Right hindlimb (tissue), 1 donor: ENCODE measurements around the gene UGT2A3.
"Not testable (repeated sequence)": the region's sequence is repeated elsewhere in the genome, so short reads cannot be mapped to it uniquely, and the experiment has no call there.

Experiments
- DNase-seq: peaks from one replicate; pipeline ENCODE4 v3.0.0-alpha.2; 2018

The UGT2A3 gene

DNA sequence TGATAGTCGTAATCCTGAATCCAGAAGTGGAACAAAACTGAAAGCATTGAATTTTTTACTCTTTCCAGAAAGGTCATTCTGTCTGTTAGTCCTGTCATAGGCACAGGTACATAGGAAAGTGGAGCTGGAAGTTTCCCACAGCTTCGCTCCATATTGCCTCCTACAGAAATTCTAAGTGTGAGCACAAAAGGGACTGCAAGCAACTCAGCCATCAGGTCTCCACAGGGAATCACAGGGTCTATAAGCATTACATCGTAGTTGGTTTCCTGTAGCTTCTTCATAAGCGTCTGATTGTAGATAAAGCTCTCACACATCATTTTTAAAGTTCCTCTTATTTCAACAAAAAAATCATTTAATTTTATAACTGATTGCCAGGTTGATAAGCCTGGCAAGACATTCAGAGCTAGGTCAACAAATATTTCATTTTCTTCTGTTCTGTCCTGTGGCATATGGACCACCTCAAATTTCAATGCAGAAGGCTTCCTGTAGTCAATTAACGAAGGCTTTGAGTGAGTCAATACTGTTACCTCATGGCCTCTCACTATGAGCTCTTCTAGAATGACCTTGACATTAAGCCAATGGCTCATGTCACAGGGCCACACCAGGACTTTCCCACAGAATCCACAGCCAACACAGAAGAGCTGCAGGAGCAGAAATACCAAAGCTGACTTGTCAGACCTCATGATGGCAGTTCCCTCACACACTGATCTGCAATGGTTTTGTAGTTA, at the start of gene UGT2A3:
Gene UGT2A3, minus strand, starts transcription at position 727 of the 728 bp plus-strand sequence. Its CDS starts 44 bp downstream, at position 683.
- DNase-seq = no peak

DNA sequence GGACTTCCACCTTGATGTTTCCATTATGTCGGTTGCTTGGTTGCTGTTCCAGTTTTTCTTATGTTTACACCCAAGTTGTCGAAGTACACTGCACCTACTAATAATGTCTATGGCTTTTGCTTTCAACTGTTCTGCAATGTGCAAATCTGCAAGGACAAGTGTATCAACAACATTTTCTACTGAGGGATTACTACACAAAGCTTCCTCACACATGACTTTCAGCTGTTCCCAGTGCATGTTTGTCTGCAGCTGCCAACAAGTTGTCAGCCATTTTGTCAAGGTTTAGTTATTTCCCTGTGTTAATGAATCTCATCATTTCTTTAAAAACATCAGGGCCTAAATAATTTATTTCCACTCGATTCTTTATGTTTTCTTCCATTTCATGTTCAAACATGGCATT, 45.4 kb upstream of the UGT2A3 start:
- no peak for DNase-seq

DNA sequence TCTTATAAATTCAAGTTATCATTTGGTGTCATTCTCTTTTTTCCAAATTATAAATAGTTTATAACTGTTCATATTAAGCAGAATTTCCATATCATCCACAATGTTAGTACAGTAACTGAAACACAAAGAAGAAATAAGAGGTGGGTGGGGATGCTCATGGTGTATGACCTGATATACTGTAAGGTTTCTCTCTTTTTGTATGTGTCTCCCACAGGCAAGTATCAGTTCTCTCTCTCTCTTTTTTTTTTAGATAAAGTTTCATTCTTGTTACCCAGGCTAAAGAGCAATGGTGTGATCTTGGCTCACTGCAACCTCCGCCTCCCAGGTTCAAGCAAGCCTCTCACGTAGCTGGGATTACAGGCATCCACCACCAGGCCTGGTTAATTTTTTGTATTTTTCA, 43.7 kb upstream of the UGT2A3 start:
- DNase-seq = no peak

DNA sequence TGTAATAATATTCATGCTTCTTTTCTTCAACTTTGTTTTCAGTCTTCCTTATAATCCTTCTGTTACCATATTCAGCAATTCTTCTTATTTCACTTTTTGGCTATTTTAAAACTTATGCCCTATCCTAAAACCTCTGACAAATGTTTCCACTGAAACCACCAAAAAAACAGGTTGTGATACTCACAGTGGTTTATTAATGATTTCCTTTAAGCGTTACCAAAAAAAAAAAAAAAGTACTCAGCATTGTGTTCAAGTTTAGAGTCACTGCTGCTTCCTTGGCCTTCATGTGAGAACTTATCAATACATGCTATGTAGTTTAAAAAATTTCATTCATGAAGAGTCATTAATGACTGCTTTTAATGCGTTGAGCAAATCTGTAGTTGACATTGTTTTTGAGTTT, 35.4 kb upstream of the UGT2A3 start:
- DNase-seq = no peak

DNA sequence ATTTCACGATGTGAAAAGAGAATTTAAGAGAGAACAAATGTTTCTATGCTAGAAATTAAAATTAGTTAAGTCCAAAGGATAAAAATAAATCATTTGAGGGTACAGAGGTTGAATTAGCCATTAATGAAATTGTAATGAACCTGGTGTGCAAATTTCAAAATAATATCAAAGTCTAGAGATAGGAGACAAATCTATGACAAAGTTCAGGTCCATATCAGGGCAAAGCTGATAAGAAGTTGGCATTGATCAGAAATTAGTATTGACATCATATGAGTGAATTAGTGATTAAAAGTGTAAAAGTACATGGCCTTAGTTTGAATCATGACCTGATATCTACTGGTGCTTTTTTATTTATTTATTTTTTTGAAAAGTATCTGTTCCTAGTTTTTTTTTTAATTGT, 33.8 kb upstream of the UGT2A3 start:
- DNase-seq = no peak

DNA sequence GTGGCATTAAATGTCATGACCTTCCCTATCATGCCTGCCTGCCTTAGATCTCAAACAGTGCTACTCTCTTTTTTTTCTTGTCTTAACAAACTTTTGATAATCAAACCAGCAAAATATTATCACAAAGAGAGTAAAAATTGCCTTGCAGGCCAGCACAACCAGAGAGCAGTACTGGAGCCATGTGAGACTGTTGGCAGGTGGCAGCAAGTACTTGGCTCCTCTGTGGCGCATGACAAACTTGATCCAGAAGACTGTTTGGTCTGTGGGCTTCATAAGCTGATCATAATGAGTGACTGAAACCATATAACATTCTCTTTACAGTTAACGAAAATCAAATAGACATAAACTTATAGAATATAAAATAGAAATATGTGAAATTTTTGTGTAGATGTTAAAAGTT, 33.3 kb upstream of the UGT2A3 start:
- DNase-seq = no peak

DNA sequence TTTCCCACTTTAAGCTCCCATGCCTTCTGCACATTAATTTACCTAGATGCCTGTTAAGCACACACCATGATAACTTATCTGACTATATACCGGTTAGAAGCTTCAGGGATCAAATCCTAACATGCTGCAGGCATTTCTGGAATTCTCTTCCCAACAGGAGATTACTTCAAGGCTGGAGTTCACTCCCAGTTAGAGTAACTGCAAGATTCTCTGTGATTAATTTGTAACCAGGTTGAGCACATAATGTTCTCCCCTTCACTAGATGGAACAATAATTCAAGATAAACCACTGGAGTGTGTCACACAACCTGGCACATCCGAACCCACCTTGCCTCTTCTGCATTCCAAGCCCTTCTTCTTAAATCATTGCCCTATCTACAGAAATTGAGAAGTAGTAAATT, 11.8 kb upstream of the UGT2A3 start:
- DNase-seq = no peak

DNA sequence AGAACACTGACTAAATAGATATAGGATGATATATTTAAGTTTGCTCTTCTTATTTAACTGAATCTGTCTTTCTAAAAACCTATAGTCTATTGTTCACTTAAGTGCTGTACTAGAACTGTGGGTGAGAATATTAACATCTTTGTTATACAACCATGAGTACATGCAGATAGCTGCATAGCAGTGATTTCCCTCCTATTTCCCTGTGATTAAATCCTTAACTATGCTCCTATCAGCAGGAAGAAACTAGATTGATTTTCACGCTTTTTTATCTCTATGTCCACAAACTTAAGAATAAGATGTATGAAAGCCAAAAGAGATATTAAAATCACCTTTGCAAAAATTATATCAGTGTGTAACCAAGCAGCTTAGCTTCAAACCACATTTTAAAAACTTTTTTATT, 11.3 kb upstream of the UGT2A3 start:
- DNase-seq = no peak

DNA sequence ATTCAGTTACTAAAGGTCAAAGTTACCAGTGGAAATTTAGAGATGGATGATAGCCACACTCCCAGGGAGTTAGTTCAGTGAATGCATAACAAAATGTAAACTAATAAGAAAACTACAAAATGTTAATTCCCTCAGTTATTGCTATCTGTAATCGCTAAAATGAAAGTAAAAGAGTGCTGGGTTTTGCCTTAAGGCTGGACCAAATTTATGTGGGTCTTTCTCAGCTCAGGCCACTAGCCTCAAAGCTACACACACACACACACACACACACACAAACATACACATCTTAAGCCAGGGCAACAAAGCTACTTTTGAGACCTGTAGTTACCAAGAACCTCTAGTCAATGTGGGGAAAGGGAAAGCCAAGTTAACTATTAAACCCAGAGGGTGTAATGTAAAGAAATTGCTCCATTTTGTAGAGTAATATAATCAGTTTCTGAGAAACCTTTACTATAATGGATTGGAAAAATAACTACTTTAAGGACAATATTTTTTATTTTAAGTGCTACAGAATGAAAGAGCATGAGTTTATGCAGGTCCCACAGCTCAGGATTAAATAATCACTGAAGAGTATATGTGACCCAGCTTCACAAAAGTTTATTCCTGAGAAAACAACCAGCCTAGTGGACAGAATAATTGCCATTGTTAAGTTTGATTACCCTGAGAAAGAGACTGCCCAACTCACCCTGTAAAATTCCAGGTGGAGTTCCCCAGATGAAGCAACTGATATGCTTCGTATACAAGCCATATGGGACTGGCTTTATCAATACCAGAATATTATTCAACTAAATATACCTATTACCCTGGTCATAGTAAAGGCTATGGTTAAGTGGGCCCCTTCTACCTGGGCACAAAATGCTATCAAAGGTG, 8.9 kb upstream of the UGT2A3 start:
- DNase-seq = no peak

DNA sequence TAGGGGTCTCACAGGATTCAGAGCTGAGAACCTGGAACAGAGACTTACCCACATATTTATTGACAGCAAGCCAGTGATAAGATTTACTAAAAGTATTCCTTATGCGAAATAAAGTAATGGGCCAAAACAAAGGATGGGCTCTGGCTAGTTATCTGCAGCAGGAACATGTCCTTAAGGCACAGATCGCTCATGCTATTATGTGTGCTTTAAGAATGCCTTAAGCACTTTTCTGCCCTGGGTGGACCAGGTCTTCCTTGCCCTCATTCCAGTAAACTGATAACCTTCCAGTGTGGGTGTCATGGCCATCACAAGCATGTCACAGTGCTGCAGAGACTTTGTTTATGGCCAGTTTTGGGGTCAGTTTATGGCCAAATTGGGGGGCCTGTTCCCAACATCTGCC, 7.5 kb upstream of the UGT2A3 start:
- DNase-seq = not testable (repeated sequence)

DNA sequence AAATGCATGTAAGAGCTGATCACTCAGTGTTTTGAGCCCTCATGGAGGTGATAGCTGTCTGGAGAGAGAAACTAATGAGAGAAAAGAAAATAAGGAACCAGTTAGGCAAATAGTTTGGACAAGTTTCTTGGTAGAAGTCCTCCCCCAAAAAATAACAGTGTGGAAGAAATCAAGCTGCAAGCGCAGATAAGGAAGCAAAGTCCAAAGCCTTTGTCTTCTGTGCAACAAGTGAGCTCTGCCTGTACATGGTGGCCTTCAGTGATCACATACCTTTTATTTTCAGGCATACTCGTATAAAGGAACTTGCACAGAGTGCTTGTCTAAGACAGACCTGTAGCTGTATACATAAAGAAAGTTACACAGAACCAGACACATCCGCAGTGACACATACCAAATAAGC, 2.5 kb upstream of the UGT2A3 start:
- no peak for DNase-seq

DNA sequence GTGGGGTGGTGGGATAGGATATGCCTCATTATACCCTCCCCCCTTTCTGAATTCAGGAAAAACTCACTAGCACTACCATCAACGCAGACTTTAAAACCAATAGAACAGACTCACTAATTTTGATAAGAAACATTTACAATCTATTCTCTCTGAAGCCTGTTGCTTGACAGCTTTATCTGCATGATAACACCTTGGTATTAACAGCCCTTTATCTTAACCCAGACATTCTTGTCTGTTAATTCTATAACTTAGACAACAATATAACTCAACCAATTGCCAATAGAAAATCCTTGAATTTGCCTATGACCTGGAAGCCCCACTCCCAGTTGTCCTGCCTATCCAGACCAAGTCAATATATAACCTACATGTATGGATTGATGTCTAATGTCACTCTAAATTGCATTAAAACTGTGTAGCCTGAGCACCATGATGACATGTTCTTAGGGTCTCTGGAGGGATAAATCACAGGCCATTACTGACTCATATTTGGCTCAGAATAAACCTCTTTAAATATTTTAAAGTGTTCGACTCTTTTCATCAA, 1.5 kb upstream of the UGT2A3 start:
- no peak for DNase-seq

DNA sequence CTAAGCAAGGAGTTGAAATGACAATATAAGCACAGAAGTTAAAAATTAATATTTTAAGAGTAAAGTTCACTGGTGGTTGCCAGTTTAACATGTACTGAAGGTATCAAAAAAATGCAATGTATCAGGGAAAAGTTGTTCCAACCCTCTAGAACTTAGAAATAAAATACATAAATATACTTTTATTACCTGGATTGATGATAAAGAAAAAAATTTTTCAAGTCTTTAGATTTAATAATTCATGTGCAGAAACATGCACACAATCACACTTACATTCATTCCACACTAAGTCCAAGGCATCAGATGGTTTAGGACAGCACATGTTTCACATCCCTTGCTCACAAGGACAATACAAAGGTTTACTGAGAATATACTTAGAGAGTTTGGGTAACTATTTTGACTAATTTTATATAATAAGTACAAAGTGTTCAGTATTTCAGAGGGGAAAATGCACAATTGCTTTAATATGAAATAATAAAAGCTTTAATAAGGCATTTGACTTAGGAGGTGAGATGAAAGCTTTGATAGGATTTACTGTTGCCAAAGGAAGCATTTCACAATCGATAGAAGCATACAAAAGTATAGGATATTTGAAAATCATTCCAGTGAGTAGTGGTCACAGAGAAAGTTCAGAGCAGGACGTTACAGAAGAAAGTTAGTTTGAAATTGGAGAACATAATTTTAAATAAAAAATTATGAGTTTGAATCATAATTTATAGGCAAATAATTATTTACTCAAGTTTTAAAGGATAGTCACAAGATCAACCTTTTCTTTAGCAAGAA, 392 bp upstream of the UGT2A3 start:
- DNase-seq = no peak

DNA sequence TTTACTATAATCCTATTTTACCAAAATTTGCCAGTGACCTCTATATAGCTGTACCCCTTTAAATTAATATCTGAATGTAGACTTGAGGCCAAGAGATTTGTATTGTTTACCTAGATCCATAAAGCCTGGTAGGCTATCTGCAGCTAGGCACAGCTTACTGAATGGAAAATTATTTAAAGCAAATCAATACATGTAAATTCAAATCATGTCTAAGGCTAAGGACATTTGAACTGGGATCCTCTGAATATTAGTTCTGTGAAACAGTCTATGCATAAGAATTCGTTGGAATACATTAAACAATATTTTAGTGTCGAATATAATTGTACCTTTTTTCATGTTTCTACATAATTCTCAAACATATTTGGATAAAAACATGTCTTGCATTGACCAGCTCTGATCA, 1.6 kb downstream of the UGT2A3 start:
- DNase-seq = no peak

DNA sequence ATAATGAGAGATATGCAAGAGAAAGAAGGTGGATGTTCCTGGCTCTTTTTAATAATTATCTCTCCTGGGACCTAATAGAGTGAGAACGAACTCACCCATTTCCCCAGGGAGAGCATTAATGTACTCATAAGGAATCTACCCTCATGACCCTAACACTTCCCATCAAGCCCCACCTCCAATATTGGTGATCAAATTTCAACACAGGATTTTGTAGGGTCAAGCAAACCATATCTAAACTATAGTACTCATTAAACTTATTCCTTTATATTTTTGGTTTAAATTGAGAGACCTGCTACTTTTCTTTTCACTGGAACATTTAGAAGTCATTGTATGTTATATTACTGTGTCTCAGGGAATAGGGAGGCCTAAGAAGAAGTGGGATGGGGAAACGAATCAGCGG, 2.6 kb downstream of the UGT2A3 start:
- DNase-seq = no peak

DNA sequence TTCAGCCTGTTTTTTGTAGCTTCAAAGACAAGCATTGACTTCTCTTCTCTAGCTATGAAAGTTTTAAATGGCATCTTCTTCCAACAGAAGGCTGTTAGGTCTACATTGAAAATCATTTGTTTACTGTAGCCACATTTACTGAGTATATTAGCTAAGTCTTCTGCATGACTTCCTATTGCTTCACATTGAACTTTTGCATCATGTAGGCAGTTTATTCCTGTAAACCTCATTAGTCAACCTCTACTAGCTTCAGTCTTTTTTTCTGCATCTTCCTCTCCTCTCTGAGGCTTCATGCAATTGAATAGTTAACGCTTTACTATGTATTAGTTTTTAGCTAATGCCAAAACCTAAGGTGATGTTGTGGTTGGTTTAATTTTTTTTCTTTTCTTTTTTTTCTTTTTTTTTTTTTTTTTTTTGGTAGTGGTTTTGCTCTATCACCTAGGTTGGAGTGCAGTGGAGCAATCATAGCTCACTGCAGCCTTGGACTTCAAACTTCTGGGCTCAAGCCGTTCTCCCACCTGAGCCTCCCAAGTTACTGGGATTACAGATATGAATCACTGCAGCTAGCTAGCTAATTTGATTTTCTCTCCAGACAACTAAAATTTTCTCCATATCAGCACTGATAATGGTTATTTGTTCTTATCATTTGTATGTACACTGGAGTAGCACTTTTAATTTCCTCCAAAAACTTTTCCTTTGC, 3.4 kb downstream of the UGT2A3 start:
- no peak for DNase-seq

DNA sequence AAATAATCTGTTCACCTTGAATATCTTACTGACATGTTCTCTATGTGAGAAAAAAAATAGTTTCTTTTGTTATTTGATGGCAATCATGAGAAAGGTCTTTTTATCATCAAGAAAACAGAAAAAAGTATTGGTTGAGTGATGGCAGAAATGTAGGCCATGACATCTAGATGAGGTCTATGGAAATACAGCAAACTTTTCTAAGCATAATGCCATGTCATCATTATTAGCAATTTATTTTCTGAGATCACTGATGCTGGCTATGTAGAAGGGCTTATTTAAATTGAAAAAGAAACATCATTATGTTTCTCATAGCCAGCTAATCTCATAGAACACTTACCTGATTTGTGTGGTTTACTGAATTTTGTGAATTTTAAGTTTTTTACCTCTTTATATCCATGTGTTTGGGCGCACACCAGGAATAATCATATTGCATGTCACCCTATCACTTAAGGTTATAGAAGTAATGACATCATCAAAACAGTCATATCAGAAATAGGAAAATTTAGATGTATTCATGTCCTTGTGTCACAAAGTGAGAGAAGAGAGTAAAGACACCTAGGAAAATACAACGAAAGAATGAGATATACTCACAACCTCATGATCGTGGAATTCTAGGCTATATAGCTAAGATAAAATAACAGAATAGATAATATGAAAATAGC, 22.4 kb downstream of the UGT2A3 start:
- no peak for DNase-seq

DNA sequence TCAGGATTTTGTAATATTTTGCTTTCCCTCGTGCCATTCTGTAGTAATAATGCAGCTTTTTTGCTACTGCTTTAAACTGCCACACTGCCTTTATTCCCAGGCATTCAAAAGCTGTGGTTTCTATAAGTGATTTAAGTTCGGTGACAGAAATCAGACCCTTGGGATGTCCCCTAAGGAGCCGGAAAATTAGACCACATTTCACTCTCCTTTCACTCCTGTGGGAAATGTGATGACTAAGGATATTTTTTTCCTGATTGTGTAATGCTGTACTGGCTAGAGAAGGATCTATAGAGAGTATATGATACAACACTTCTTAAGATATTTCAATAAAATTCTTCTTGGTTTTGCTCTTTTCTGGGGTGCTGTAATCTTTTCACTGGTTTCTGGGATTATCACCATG, 24.4 kb downstream of the UGT2A3 start:
- no peak for DNase-seq

DNA sequence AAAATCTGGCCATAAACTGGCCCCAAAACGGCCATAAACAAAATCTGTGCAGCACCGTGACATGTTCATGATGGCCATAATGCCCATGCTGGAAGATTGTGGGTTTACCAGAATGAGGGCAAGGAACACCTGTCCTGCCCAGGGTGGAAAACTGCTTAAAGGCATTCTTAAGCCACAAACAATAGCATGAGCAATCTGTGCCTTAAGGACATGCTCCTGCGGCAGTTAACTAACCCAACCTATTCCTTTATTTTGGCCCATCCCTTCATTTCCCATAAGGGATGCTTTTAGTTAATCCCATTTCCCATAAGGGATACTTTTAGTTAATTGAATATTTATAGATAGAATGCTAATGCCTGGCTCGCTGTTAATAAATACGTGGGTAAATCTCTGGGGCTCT, 29.4 kb downstream of the UGT2A3 start:
- DNase-seq = not testable (repeated sequence)

DNA sequence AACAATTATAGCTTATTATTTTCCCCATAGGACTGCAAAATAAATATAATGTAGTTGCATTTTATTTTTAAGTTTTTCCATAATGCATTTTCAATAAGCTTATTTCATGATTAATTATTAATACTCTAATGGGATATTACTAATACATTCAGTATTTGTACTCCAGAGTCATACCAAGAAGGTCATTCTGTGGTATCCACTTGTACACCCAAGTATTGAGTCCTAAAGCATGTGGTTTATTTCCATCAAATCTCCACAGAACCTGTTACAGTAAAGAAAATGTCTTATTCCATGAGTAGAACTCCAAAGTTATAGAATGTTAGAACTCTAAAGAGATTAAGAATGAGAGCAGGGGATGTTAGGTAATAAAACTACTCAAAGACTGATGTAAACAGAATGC, 30.6 kb downstream of the UGT2A3 start:
- no peak for DNase-seq

DNA sequence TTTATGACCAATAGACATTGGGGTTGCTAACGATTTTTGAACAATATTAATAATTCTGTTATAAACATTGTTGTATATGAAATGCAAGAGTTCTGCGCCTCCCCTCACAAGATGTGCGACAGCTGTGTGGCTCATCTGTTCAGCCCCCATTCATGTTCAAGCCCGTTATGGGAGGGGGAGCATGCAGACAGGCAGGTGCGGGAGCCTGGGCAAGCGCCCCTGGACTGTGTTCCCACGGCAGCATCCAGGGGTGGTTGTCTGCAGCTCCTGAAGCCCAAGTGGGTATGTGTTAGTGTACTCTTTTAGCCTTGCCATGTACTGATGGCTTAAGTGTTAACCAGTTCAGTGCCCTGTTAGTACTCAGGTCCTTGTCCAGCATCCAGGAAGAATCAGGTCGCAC, 34.6 kb downstream of the UGT2A3 start:
- DNase-seq = no peak

DNA sequence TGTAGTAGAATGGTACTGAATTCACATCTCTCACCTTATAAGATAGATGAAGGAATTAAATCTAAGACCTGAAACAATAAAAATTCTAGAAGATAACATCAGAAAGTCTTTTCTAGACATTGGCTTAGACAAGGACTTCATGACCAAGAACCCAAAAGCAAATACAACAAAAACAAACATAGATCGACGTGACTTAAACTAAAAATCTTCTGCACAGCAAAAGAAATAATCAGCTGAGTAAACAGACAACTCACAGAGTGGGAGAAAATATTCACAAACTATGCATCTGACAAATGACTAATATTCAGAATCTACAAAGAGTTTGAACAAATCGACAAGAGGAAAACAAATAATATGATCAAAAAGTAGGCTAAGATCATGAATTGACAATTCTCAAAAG, 38.8 kb downstream of the UGT2A3 start:
- no peak for DNase-seq
